T-cell (primary cell): ENCODE data around the gene ARHGEF6. TPM values are rescaled to one million over a fixed set of nuclear protein-coding genes. Genes with fewer than 3 reads are reported as not detected.
A peak's percentile ranks its signal among the peaks of the same experiment; 100 is the strongest.

Experiments used
- ATAC-seq, 4 experiments: fragments of 200-7000 bp in 3 of 4; fragments of 150-1000 bp in 1 of 4; cut with Tn5 transposase; replicated peaks in 1 of 4; 1 replicate in 3 of 4; 2 replicates in 1 of 4; pipeline ENCODE4 v1.10.0; 2021; ENCODE audit warnings: moderate library complexity in 3 of 4, mild to moderate bottlenecking in 2 of 4, moderate number of reproducible peaks in 1 of 4
- CTCF ChIA-PET, 2 donors: fragments of 300-600 bp; sonication (Branson Sonifier 250); formaldehyde crosslinking; loops; one replicate each; lab custom pipeline; 2022; ENCODE audit warnings: antibody characterized with exemption in 2 of 2; lab: Charles Lee
- POLR2A ChIA-PET, 2 donors: fragments of 300-600 bp; sonication (Branson Sonifier 250); formaldehyde crosslinking; loops; one replicate each; lab custom pipeline; 2022; ENCODE audit warnings: antibody characterized with exemption in 2 of 2; lab: Charles Lee
- DNase-seq, 35 experiments: peaks; one replicate each; pipeline versions ENCODE4 v3.0.0 to v3.0.0-alpha.2; 2013 to 2023
- H3K27ac ChIP-seq: one replicate; pipeline ENCODE4 v1.5.1; 2013; ENCODE audit warnings: low read length
- H3K27me3 ChIP-seq, 2 experiments: replicated peaks in 1 of 2; 1 replicate in 1 of 2; 2 replicates in 1 of 2; pipeline versions ENCODE4 v1.6.1 to v1.7.0; 2013; ENCODE audit warnings: low read length in 1 of 2, mixed read lengths in 1 of 2; ENCODE audit not compliant: control insufficient read depth in 2 of 2, insufficient read depth in 2 of 2; ENCODE audit errors: extremely low read depth in 1 of 2
- H3K36me3 ChIP-seq, 2 donors: 1 replicate in 1 of 2; 2 replicates in 1 of 2; pipeline versions ENCODE4 v1.6.1 to v1.7.0; 2013; ENCODE audit warnings: low read length in 1 of 2; ENCODE audit not compliant: control insufficient read depth in 2 of 2, insufficient read depth in 1 of 2; ENCODE audit errors: extremely low read depth in 1 of 2
- H3K4me1 ChIP-seq, 2 experiments: 1 replicate in 1 of 2; 2 replicates in 1 of 2; pipeline versions ENCODE4 v1.6.1 to v1.7.0; 2013; ENCODE audit warnings: low read length in 2 of 2, mixed read lengths in 1 of 2; ENCODE audit not compliant: insufficient read depth in 2 of 2, control insufficient read depth in 1 of 2; ENCODE audit errors: extremely low read depth in 1 of 2
- H3K4me3 ChIP-seq, 2 donors: 1 replicate in 1 of 2; 2 replicates in 1 of 2; pipeline versions ENCODE4 v1.5.1 to v1.7.0; 2013; ENCODE audit warnings: mild to moderate bottlenecking in 2 of 2, low read length in 1 of 2, moderate library complexity in 1 of 2; ENCODE audit not compliant: control insufficient read depth in 1 of 2; ENCODE audit errors: extremely low read depth in 1 of 2
- H3K9me3 ChIP-seq: 2 replicates; pipeline ENCODE4 v1.7.0; 2013
- H3K27ac Mint-ChIP-seq, 2 donors: one replicate each; pipeline ENCODE4 v1.8.0; 2020 to 2021; ENCODE audit warnings: mild to moderate bottlenecking in 2 of 2, mixed read lengths in 2 of 2
- H3K27me3 Mint-ChIP-seq, 2 donors: one replicate each; pipeline ENCODE4 v1.8.0; 2021 to 2022; ENCODE audit warnings: mixed read lengths in 2 of 2
- H3K36me3 Mint-ChIP-seq: one replicate; pipeline ENCODE4 v1.8.0; 2021; ENCODE audit warnings: mixed read lengths
- H3K4me1 Mint-ChIP-seq, 3 donors: one replicate each; pipeline ENCODE4 v1.8.0; 2020 to 2022; ENCODE audit warnings: mixed read lengths in 3 of 3, mild to moderate bottlenecking in 1 of 3
- H3K4me3 Mint-ChIP-seq, 3 donors: one replicate each; pipeline ENCODE4 v1.8.0; 2020 to 2022; ENCODE audit warnings: mild to moderate bottlenecking in 3 of 3, mixed read lengths in 3 of 3, moderate library complexity in 3 of 3
- H3K9me3 Mint-ChIP-seq, 3 donors: one replicate each; pipeline ENCODE4 v1.8.0; 2020 to 2022; ENCODE audit warnings: mixed read lengths in 3 of 3
- WGBS: methylation state at CpG from one replicate; pipeline ENCODE4 v1.1.5; 2013; ENCODE audit warnings: missing lambda C conversion rate; ENCODE audit not compliant: insufficient coverage; 5-methylcytosine and 5-hydroxymethylcytosine counted together
- total RNA-seq, 35 experiments: library from RNA in 6 of 35; stranded (reverse) in 6 of 35; fragments of 120-200 nt in 1 of 35; gene quantifications; one replicate each; pipeline versions ENCODE4 v1.2.1 to v1.2.4 and lab custom pipeline; 2013 to 2026

Gene ARHGEF6
- total RNA-seq, 5 donors from 2014 or later (not counting 1 experiment from before 2014, with no cell fraction given) = 63.4 to 79.9 (median 72.9) TPM

- Mint-ChIP-seq H3K27me3 (peaks cover 0 to 21% of the 10 kb centered on the region in 2 donors), H3K4me3 (peak overlapping the region; percentile 47 to 68 (median 54)), H3K36me3 (peaks cover 39% of the 10 kb centered on the region), H3K4me1 (peaks cover 79 to 91% (median 83%) of the 10 kb centered on the region in 3 donors), H3K27ac (peak overlapping the region; percentile 92 to 96), H3K9me3 (no peaks in the 10 kb centered on the region)
- ChIA-PET CTCF (interaction anchor here in 1 of 2 donors (0.7 to 2.5 kb wide), 5 partner anchors 11 to 411 kb away, joined by 3 to 7 read pairs (median 3); no protein-coding TSS in a partner anchor), POLR2A (interaction anchor here (0.5 to 0.6 kb wide), 5 partner anchors 16 to 206 kb away, joined by 3 to 11 read pairs (median 6); partner anchors contain the start of gene HTATSF1 (in 1 of the 2))
- peak; percentile 82 to 89 (median 86) for ATAC-seq
- peak overlapping the region; percentile 80 for H3K27ac ChIP-seq
- no peaks in the 10 kb centered on the region for H3K9me3 ChIP-seq
- H3K27me3 ChIP-seq = no peaks in the 10 kb centered on the region
- H3K4me1 ChIP-seq = peaks cover 28 to 44% of the 10 kb centered on the region in 2 experiments
- no peak overlapping the region for H3K4me3 ChIP-seq
- H3K36me3 ChIP-seq = peaks cover 0 to 22% of the 10 kb centered on the region in 2 donors
- no CpG with 5 or more reads among the region's 5 CpGs for WGBS
- peak in 24 of 35 experiments; percentile 19 to 69 (median 40) for DNase-seq
These were observed 106.3 kb downstream of the ARHGEF6 start for GRCh38 chrX:136674270-136674985.

GRCh38 chrX:136671006-136671610 is 109.6 kb downstream of the ARHGEF6 start:
- Mint-ChIP-seq H3K4me1 (peaks cover 69 to 85% (median 71%) of the 10 kb centered on the region in 3 donors), H3K36me3 (peaks cover 57% of the 10 kb centered on the region), H3K4me3 (no peak overlapping the region), H3K27ac (peak overlapping the region; percentile 92 to 93), H3K9me3 (no peaks in the 10 kb centered on the region), H3K27me3 (peaks cover 0 to 24% of the 10 kb centered on the region in 2 donors)
- no peak for DNase-seq
- H3K4me3 ChIP-seq = no peak overlapping the region
- H3K9me3 ChIP-seq = no peaks in the 10 kb centered on the region
- no CpG with 5 or more reads among the region's 3 CpGs for WGBS
- POLR2A ChIA-PET = no interaction called here
- peaks cover 3 to 46% of the 10 kb centered on the region in 2 donors for H3K36me3 ChIP-seq
- peak overlapping the region; percentile 80 for H3K27ac ChIP-seq
- no peaks in the 10 kb centered on the region for H3K27me3 ChIP-seq
- CTCF ChIA-PET = interaction anchor here in 1 of 2 donors (0.6 kb wide), 1 partner anchor 56 kb away, joined by 3 read pairs; no protein-coding TSS in a partner anchor
- peaks cover 16 to 59% of the 10 kb centered on the region in 2 experiments for H3K4me1 ChIP-seq
- ATAC-seq = no peak

- CTCF ChIA-PET = no interaction called here
- peaks cover 52 to 83% (median 60%) of the 10 kb centered on the region in 3 donors for H3K4me1 Mint-ChIP-seq
- H3K27ac ChIP-seq = peak overlapping the region; percentile 44
- H3K27ac Mint-ChIP-seq = peak overlapping the region; percentile 63 to 88
- POLR2A ChIA-PET = no interaction called here
- peak overlapping the region in 1 of 3 donors; percentile 50 for H3K4me3 Mint-ChIP-seq
- H3K4me1 ChIP-seq = peaks cover 13 to 51% of the 10 kb centered on the region in 2 experiments
- no peak overlapping the region for H3K4me3 ChIP-seq
- no peaks in the 10 kb centered on the region for H3K27me3 ChIP-seq
- no peaks in the 10 kb centered on the region for H3K9me3 Mint-ChIP-seq
- ATAC-seq = no peak
- H3K27me3 Mint-ChIP-seq = peaks cover 0 to 20% of the 10 kb centered on the region in 2 donors
- H3K9me3 ChIP-seq = no peaks in the 10 kb centered on the region
- peak in 1 of 35 experiments; percentile 23 for DNase-seq
- H3K36me3 Mint-ChIP-seq = peaks cover 70% of the 10 kb centered on the region
- no CpG with 5 or more reads among the region's 10 CpGs for WGBS
- peaks cover 3 to 57% of the 10 kb centered on the region in 2 donors for H3K36me3 ChIP-seq
These were observed 113.1 kb downstream of the ARHGEF6 start for GRCh38 chrX:136667446-136668168.

- WGBS = no CpG with 5 or more reads among the region's 1 CpG
- peak overlapping the region; percentile 66 to 79 for H3K27ac Mint-ChIP-seq
- peaks cover 51 to 80% (median 61%) of the 10 kb centered on the region in 3 donors for H3K4me1 Mint-ChIP-seq
- H3K27me3 ChIP-seq = no peaks in the 10 kb centered on the region
- no peak for DNase-seq
- H3K27me3 Mint-ChIP-seq = peaks cover 0 to 12% of the 10 kb centered on the region in 2 donors
- CTCF ChIA-PET = no interaction called here
- H3K27ac ChIP-seq = peak overlapping the region; percentile 28
- no peak for ATAC-seq
- H3K36me3 Mint-ChIP-seq = peaks cover 61% of the 10 kb centered on the region
- H3K4me3 Mint-ChIP-seq = no peak overlapping the region
- H3K9me3 ChIP-seq = no peaks in the 10 kb centered on the region
- H3K36me3 ChIP-seq = peaks cover 3 to 58% of the 10 kb centered on the region in 2 donors
- POLR2A ChIA-PET = no interaction called here
- peaks cover 15 to 48% of the 10 kb centered on the region in 2 experiments for H3K4me1 ChIP-seq
- H3K9me3 Mint-ChIP-seq = no peaks in the 10 kb centered on the region
- no peak overlapping the region for H3K4me3 ChIP-seq
These were observed 114.6 kb downstream of the ARHGEF6 start for GRCh38 chrX:136666088-136666487.

- peak overlapping the region; percentile 79 to 90 for H3K27ac Mint-ChIP-seq
- peaks cover 57% of the 10 kb centered on the region for H3K36me3 Mint-ChIP-seq
- H3K4me3 ChIP-seq = no peak overlapping the region
- ChIA-PET CTCF (no interaction called here), POLR2A (interaction anchor here in 1 of 2 donors (1.3 kb wide), 1 partner anchor 39 kb away, joined by 4 read pairs; no protein-coding TSS in a partner anchor)
- no peaks in the 10 kb centered on the region for H3K27me3 ChIP-seq
- H3K4me1 ChIP-seq = peaks cover 17 to 53% of the 10 kb centered on the region in 2 experiments
- peak overlapping the region; percentile 28 for H3K27ac ChIP-seq
- peaks cover 3 to 52% of the 10 kb centered on the region in 2 donors for H3K36me3 ChIP-seq
- no peak for DNase-seq
- H3K9me3 ChIP-seq = no peaks in the 10 kb centered on the region
- H3K4me1 Mint-ChIP-seq = peaks cover 54 to 81% (median 64%) of the 10 kb centered on the region in 3 donors
- WGBS = no CpG with 5 or more reads among the region's 6 CpGs
- no peaks in the 10 kb centered on the region for H3K9me3 Mint-ChIP-seq
- ATAC-seq = no peak
- H3K4me3 Mint-ChIP-seq = peak overlapping the region in 2 of 3 donors; percentile 1 to 24
- H3K27me3 Mint-ChIP-seq = peaks cover 0 to 12% of the 10 kb centered on the region in 2 donors
These were observed 115.4 kb downstream of the ARHGEF6 start for GRCh38 chrX:136665258-136665900.
